HK-2 (cell line): ENCODE results near the gene MGAT4D.
"Not testable (repeated sequence)": the region's sequence is repeated elsewhere in the genome, so short reads cannot be mapped to it uniquely, and the experiment has no call there.

Experiments
- DNase-seq: peaks from one replicate; pipeline ENCODE4 v3.0.0-alpha.2; 2018; ENCODE audit not compliant: unreplicated experiment

Gene MGAT4D

GRCh38 chr4:140439644-140440142 is 58.4 kb downstream of the MGAT4D start:
- DNase-seq: no peak

GRCh38 chr4:140427919-140428471 is 70.1 kb downstream of the MGAT4D start:
- no peak for DNase-seq

- peak; percentile 74 for DNase-seq
These were observed 70.8 kb downstream of the MGAT4D start, which contains the start of gene CLGN for GRCh38 chr4:140427106-140427918. Gene CLGN (minus strand): TSS chr4:140427648. CDS start chr4:140413078, 14,570 bp downstream.

GRCh38 chr4:140426610-140427105 is 71.4 kb downstream of the MGAT4D start:
- DNase-seq: no peak

GRCh38 chr4:140423106-140423505 is 75.0 kb downstream of the MGAT4D start:
- DNase-seq: no peak

GRCh38 chr4:140413130-140413969 is 84.7 kb downstream of the MGAT4D start:
- not testable (repeated sequence) for DNase-seq

- DNase-seq: no peak
These were observed 89.1 kb downstream of the MGAT4D start for GRCh38 chr4:140408974-140409373.

- no peak for DNase-seq
These were observed 91.8 kb downstream of the MGAT4D start for GRCh38 chr4:140406292-140406691.

GRCh38 chr4:140400111-140400510 is 98.0 kb downstream of the MGAT4D start:
- DNase-seq: no peak

- DNase-seq: no peak
These were observed 102.4 kb downstream of the MGAT4D start for GRCh38 chr4:140395668-140396067.
